ENCODE measurements around the gene MKI67.
"Not testable (repeated sequence)": the region's sequence is repeated elsewhere in the genome, so short reads cannot be mapped to it uniquely, and the experiment has no call there.

The MKI67 gene

GRCh38 chr10:128167926-128168520, 41.8 kb upstream of the MKI67 start:
- no peak for DNase-seq (ENCODE audit: low read depth)
- TF ChIP-seq CTCF (conservative IDR thresholded peaks at IDR 0.05; ENCODE audit: control insufficient read depth, insufficient read depth, low read depth, low read length): no peak
- H3K4me3 ChIP-seq (ENCODE audit: control insufficient read depth, low read depth, low read length): no peak overlapping the region

- H3K4me3 ChIP-seq (ENCODE audit: control insufficient read depth, low read depth, low read length); DNase-seq (ENCODE audit: low read depth): not testable (repeated sequence)
Measured at GRCh38 chr10:128167123-128167522, 40.9 kb upstream of the MKI67 start.

GRCh38 chr10:128166151-128166550, 39.9 kb upstream of the MKI67 start:
- TF ChIP-seq CTCF (conservative IDR thresholded peaks at IDR 0.05; ENCODE audit: control insufficient read depth, insufficient read depth, low read depth, low read length): no peak
- DNase-seq (ENCODE audit: low read depth): no peak
- H3K4me3 ChIP-seq (ENCODE audit: control insufficient read depth, low read depth, low read length): no peak overlapping the region

GRCh38 chr10:128165536-128165935, 39.3 kb upstream of the MKI67 start:
- DNase-seq (ENCODE audit: low read depth): no peak
- H3K4me3 ChIP-seq (ENCODE audit: control insufficient read depth, low read depth, low read length): no peak overlapping the region
- no peak for TF ChIP-seq CTCF (conservative IDR thresholded peaks at IDR 0.05; ENCODE audit: control insufficient read depth, insufficient read depth, low read depth, low read length)

GRCh38 chr10:128163701-128164100, 37.5 kb upstream of the MKI67 start:
- no peak for DNase-seq (ENCODE audit: low read depth)
- H3K4me3 ChIP-seq (ENCODE audit: control insufficient read depth, low read depth, low read length): no peak overlapping the region
- no peak for TF ChIP-seq CTCF (conservative IDR thresholded peaks at IDR 0.05; ENCODE audit: control insufficient read depth, insufficient read depth, low read depth, low read length)

GRCh38 chr10:128161031-128161430, 34.8 kb upstream of the MKI67 start:
- DNase-seq (ENCODE audit: low read depth): no peak
- no peak for TF ChIP-seq CTCF (conservative IDR thresholded peaks at IDR 0.05; ENCODE audit: control insufficient read depth, insufficient read depth, low read depth, low read length)

GRCh38 chr10:128160297-128160711, 34.1 kb upstream of the MKI67 start:
- no peak for DNase-seq (ENCODE audit: low read depth)
- no peak for TF ChIP-seq CTCF (conservative IDR thresholded peaks at IDR 0.05; ENCODE audit: control insufficient read depth, insufficient read depth, low read depth, low read length)
- H3K4me3 ChIP-seq (ENCODE audit: control insufficient read depth, low read depth, low read length): no peak overlapping the region

More at GRCh38 chr10:128161031-128161430, 34.8 kb upstream of the MKI67 start:
- H3K4me3 ChIP-seq (ENCODE audit: control insufficient read depth, low read depth, low read length): no peak overlapping the region

Measured in fibroblast of mammary gland (primary cell).